ENCODE results near the gene PLCB1.

PLCB1 gene

GRCh38 chr20:8129211-8129976 lies 2.7 kb upstream of the PLCB1 start:
- DNase-seq (ENCODE audit: low read depth in 2 of 2) = no peak

- DNase-seq (ENCODE audit: low read depth in 2 of 2) = no peak
Measured at GRCh38 chr20:8130840-8131526, 1.1 kb upstream of the PLCB1 start.

GRCh38 chr20:8132484-8133309 lies 631 bp downstream of the PLCB1 start:
- no peak for DNase-seq (ENCODE audit: low read depth in 2 of 2)

DNA sequence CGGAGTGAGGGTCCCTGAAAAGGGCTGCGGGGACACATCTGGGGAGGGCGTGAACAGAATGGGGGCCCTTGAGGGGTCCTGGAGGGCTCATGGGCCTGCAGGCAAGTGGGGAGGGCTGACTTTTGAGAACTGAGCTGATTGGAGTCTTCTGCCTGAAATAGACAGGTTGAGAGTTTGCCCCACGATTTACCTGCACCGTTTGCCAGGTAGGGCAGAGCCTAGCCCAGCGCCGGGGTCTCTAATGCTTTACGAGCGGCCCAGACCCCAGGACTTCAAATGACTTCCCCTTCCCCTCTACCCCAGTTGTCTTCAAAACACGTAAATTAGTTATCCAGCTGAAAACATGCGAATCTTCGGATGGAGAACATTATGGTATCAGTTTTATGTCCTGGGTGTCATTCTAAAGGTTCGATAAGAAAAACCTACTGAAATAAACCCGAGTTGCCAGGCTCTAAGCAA lies 1.3 kb downstream of the PLCB1 start:
- no peak for DNase-seq (ENCODE audit: low read depth in 2 of 2)

- no peak for DNase-seq (ENCODE audit: low read depth in 2 of 2)
Measured at GRCh38 chr20:8133851-8134451, 1.9 kb downstream of the PLCB1 start.

- no peak for DNase-seq (ENCODE audit: low read depth in 2 of 2)
Measured at GRCh38 chr20:8139899-8140298, 7.8 kb downstream of the PLCB1 start.

DNA sequence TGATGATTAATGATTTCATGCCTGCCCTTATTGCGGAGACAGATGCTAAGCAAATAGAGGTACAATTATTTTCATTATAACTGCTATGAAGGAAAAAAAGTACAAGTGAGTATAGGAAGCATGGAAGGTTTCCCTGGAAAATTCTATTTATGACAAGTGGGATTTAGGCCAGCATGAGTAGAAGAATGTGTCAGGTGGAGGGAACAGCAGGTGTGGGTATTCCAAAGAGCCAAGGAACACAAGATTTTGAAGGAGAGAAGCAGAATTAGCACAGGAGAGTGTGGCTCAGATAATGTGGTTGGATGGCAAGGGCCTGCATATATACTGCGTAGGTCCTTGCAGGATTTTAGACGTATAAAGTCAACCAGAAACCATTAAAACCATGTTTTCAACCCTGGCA lies 11.4 kb downstream of the PLCB1 start:
- no peak for DNase-seq (ENCODE audit: low read depth in 2 of 2)

DNA sequence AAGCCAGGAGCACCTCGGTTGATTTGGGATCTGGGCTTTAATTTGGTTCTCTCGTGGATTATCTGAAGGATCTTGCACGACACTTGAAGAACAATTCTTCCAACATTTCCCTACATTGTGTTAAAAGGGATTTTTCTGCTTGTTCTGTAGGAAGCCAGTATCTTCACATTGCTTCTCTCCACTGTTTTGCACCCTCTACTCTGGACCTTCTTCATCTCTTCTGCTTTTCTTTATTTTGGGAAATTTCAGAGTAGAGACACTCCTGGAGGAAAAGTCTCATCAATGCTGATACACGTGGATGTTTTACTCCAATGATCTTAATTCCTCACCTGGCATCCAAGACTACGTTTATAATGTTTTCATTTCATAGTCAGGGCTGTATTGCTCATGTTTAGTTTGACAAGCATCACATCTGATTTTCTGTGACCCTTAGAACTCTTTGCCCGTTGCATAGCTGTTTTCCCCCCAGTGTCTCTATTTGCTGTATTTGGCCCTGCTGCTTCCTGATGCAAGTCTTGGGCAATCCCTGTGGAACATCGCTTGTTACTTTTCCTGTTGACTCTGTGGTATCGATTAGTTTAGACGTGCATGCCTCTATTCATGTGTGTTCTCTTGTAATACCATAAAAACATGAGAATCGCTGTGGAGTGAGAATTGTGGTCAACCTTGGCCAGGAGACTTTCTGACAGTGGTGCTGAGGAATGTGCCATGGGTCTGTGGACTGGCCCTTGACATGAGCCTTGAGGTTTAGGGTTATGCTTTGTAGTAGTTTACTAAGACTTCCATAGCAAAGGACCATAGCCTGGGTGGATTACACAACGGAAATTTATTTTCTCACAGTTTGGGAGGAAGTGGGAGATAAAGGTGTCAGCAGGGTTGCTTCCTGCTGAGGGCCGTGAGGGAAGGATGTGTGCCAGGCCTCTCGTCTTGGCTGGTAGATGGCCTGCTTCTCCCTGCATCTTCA lies 12.5 kb downstream of the PLCB1 start:
- no peak for DNase-seq (ENCODE audit: low read depth in 2 of 2)

GRCh38 chr20:8145246-8146168 lies 13.4 kb downstream of the PLCB1 start:
- no peak for DNase-seq (ENCODE audit: low read depth in 2 of 2)

GRCh38 chr20:8147476-8147875 lies 15.4 kb downstream of the PLCB1 start:
- no peak for DNase-seq (ENCODE audit: low read depth in 2 of 2)

DNA sequence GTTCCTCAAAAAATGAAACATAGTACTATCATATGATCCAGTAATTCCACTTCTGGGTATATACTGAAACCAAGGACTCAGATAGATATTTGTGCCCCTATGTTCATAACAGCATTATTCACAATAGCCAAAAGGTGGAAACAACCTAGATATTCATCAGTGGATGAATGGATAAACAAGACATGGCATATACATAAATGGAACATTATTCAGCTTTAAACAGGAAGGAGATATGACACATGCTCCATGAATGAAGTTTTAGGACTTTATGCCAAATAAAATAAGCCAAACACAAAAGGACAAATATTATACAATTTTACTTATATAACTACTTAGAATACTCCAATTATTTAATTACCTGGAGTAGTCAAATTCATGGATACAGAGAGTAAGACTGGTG lies 16.4 kb downstream of the PLCB1 start:
- DNase-seq (ENCODE audit: low read depth in 2 of 2) = no peak

DNA sequence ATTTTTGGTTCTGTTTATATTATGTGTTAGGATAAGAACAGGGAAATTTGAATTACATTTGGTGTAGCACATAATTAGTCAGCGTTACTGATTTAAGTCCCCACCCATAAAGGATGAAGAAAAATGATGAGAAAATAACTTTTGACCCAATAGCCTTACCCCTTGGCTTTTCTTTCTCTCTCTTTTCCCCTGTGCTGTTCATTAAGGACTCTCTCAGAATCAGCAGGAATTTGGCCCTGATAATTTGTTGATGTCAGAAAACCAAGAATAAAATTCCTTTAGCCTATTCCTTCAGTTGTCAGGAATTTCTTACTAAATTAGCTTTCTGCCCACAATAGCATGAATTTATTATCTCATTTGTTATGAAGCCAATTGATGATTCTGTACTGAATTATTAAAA lies 18.5 kb downstream of the PLCB1 start:
- DNase-seq (ENCODE audit: low read depth in 2 of 2) = no peak

DNA sequence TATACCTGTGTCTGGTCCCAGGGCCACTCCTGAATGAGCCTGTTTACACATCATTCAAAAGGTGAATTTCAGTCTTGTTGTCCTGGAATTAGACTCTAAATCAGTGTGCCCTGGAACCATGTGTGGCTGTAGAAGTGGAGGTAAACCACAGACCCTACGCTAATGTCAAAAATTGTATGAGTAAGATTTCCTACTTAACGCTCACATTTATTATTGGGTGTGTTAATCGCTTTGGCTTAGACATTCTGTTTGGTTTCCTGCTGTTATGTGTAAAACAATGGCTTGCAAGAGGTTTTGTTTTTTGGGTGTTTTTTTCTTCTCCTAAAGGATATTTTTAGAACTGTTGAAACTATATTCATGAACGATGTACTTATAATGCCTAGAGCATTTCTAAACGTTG lies 19.3 kb downstream of the PLCB1 start:
- no peak for DNase-seq (ENCODE audit: low read depth in 2 of 2)

- no peak for DNase-seq (ENCODE audit: low read depth in 2 of 2)
Measured at GRCh38 chr20:8152183-8152582, 20.1 kb downstream of the PLCB1 start.

DNA sequence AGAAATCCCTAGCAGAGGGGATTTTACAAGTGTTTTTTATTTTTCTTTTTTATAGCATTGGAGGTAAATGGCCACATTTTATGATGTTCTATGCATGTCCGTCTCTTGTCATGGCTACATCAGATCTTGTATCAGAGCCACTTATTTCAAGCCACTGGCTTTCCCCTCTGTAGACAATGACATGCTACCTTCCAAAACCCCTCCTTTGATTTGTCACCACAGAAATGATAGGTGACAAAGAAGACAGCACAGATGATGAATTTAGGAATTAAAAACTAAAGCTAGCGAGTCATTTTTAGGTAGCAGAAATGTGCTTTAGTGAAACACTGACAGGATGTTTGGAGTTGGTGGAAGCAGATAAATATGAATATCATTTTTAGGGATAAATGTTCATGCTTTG lies 20.8 kb downstream of the PLCB1 start:
- DNase-seq (ENCODE audit: low read depth in 2 of 2) = no peak

DNA sequence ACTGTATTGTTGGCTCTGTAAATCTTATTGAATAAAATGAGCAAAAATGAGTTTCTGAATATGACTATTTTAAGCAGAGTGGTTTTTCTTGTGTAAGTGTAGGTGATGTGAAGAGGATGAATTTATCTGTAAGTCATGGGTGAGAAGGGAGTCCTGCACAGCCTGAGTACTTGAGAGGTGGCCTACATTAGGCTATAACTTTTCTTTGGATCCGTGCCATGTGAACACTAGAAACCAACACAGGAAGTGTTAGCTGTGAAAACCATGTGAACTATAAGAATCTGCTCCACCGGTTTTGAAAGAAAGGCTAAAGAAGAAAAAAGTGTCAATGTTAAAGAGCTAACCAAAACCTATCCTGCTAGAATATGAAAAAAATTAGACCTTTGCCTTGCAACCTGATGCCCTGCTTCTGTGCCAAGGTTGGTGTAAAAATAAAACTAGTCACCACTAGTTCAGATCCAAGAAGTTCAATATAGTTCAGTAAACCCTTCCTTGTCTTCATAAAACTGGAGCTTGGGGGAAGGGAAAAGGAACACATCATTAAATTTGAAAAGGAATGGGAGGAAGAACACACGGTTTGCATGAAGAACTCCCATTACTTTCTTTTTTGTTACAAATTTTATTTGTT lies 21.3 kb downstream of the PLCB1 start:
- no peak for DNase-seq (ENCODE audit: low read depth in 2 of 2)

- no peak for DNase-seq (ENCODE audit: low read depth in 2 of 2)
Measured at GRCh38 chr20:8154638-8155037, 22.6 kb downstream of the PLCB1 start.

DNA sequence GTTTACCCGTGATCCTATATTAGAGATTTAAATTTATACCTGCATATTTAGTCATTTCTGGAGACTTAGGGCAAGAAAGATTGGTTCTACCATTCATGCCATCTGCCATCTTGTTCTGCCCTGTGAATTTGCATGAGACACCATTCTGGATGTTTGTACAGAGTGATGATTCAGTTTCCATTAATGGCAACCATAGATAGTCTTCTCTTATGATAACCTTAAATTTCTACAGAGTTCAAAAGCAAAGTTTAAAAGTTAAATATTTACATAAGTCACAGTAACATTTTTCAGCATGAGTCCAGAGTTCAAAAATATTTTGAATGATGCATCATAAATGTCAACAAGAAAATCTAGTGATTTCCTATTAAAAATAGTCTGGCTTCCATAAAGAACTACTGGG lies 23.2 kb downstream of the PLCB1 start:
- DNase-seq (ENCODE audit: low read depth in 2 of 2) = no peak

DNA sequence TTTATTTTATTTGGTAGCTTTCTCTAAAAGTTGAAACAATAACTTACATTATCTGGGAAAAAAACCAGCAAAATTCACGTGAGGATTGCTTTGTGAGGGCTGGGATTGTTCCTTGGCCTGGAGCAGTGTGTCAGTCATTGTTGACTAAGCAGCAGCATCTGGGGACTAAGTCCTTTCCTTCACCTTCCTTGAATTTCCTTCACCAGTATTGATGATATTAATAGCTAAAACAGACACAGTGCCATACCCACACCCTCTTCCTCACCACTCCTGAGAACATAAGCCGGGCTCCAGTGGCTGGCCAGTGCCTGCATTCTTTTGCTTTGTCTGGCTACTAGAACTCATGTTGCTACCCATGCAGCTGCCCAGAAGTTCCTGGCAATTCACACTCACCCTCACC lies 23.7 kb downstream of the PLCB1 start:
- DNase-seq (ENCODE audit: low read depth in 2 of 2) = no peak

Measured in stimulated activated CD4-positive, alpha-beta T cell treated with anti-CD3 and anti-CD28 coated beads, Interleukin-1b, Interleukin-23, amount 100 ng/mL, for 4 hours (primary cell).